ENCODE measurements around the gene OST4. TPM values are rescaled to one million over a fixed set of nuclear protein-coding genes. Genes with fewer than 3 reads are reported as not detected.

OST4 gene
- total RNA-seq, 1 experiment from 2014 or later: 166 TPM

DNA sequence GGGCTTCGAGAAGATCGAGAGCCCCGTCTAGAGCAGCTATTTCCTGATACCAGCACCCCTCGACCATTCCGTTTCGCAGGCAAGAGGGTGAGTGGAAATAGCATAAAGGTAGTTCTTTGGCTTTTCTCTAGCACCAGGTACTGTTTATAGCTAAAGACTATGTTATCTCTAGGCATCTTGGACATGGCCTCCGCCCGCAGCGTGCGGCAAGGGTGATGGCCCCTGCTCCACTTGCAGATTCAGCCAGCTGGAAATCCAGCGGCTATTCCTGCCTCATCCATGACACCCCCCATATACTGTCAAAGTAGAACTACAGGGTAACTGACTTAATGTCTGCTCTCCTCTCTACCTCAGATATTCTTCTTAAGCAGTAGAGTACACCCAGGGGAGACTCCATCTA lies 16.7 kb downstream of the OST4 start:
- H3K4me2 ChIP-seq: no peak overlapping the region
- POLR2A ChIA-PET (ENCODE audit: unreplicated experiment): interaction anchor here (0.6 kb wide), 1 partner anchor 726 kb away, joined by 18 read pairs; no protein-coding TSS in a partner anchor
- peaks cover 15% of the 10 kb centered on the region for H3F3A ChIP-seq (ENCODE audit: insufficient read depth, low read depth)
- no peaks in the 10 kb centered on the region for H3K27me3 ChIP-seq (ENCODE audit: insufficient read depth, low read depth)
- H2AFZ ChIP-seq: no peak overlapping the region
- TF ChIP-seq EZH2 (IDR thresholded peaks at IDR 0.05; ENCODE audit: low read depth) (no peak), CTCF (conservative IDR thresholded peaks at IDR 0.05) (no peak)
- intact Hi-C loops (cut with micrococcal nuclease; ENCODE audit: unreplicated experiment): no loop called here
- peaks cover 15% of the 10 kb centered on the region for H3K36me3 ChIP-seq (ENCODE audit: low read depth)
- CTCF ChIA-PET: interaction anchor here (0.6 to 0.7 kb wide), 2 partner anchors 36 to 95 kb away, joined by 3 read pairs; no protein-coding TSS in a partner anchor
- no peak overlapping the region for H3K4me3 ChIP-seq
- H4K20me1 ChIP-seq (ENCODE audit: insufficient read depth): no peaks in the 10 kb centered on the region
- no peaks in the 10 kb centered on the region for H3K79me2 ChIP-seq (ENCODE audit: low read depth)
- H3K27ac ChIP-seq: no peak overlapping the region
- no TSS peak for BruUV-seq (replicated peaks)
- no peaks in the 10 kb centered on the region for H3K9me3 ChIP-seq (ENCODE audit: insufficient read depth, low read depth)
- H3K4me1 ChIP-seq (replicated peaks; ENCODE audit: insufficient read depth): peaks cover 6% of the 10 kb centered on the region
- DNase-seq: no peak
- H3K9me2 ChIP-seq (ENCODE audit: insufficient read depth): no peaks in the 10 kb centered on the region

DNA sequence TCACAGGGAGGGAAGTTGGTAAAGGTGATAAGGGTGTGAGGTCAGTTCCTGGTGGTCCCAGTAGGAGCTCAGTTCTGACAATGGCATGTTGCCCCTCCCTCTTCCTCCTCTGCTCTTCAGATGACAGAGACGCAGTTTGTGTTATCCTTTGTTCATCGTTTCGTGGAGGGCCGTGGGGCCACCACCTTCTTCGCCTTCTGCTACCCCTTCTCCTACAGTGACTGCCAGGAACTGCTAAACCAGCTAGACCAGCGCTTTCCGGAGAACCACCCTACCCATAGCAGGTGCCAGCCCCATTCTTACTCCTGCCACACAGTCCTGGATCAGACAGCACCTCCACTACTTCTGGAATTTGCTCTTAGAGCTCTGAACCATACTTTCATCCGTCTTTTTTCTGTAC lies 17.7 kb downstream of the OST4 start:
- no peak overlapping the region for H2AFZ ChIP-seq
- TF ChIP-seq EZH2 (IDR thresholded peaks at IDR 0.05; ENCODE audit: low read depth) (no peak), CTCF (conservative IDR thresholded peaks at IDR 0.05) (no peak)
- ChIA-PET CTCF (no interaction called here), POLR2A (ENCODE audit: unreplicated experiment) (no interaction called here)
- intact Hi-C loops (cut with micrococcal nuclease; ENCODE audit: unreplicated experiment): no loop called here
- no TSS peak for BruUV-seq (replicated peaks)
- DNase-seq: no peak
- no peaks in the 10 kb centered on the region for H3K9me3 ChIP-seq (ENCODE audit: insufficient read depth, low read depth)
- no peaks in the 10 kb centered on the region for H3K79me2 ChIP-seq (ENCODE audit: low read depth)
- H3F3A ChIP-seq (ENCODE audit: insufficient read depth, low read depth): peaks cover 22% of the 10 kb centered on the region
- no peak overlapping the region for H3K4me3 ChIP-seq
- H3K4me1 ChIP-seq (replicated peaks; ENCODE audit: insufficient read depth): peaks cover 14% of the 10 kb centered on the region
- no peaks in the 10 kb centered on the region for H3K27me3 ChIP-seq (ENCODE audit: insufficient read depth, low read depth)
- peaks cover 15% of the 10 kb centered on the region for H3K36me3 ChIP-seq (ENCODE audit: low read depth)
- no peak overlapping the region for H3K27ac ChIP-seq
- no peak overlapping the region for H3K4me2 ChIP-seq
- H4K20me1 ChIP-seq (ENCODE audit: insufficient read depth): no peaks in the 10 kb centered on the region
- no peaks in the 10 kb centered on the region for H3K9me2 ChIP-seq (ENCODE audit: insufficient read depth)

DNA sequence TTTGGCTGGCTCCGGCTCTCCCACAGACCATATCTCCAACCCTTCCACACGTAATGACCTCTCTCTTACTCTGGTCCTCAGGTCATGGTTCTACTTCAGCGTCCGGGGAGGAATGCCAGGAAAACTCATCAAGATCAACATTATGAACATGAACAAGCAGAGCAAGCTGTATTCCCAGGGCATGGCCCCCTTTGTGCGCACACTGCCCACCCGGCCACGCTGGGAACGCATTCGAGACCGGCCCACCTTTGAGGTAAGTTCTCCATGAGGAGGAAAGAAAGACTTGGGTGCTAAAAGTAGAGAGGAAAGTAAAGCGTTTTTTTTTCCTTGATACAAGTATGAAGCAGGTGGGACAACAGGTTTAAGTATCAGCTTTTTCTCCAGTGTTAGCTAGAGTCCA lies 18.1 kb downstream of the OST4 start:
- POLR2A ChIA-PET (ENCODE audit: unreplicated experiment): no interaction called here
- H4K20me1 ChIP-seq (ENCODE audit: insufficient read depth): no peaks in the 10 kb centered on the region
- intact Hi-C loops (cut with micrococcal nuclease; ENCODE audit: unreplicated experiment): no loop called here
- H2AFZ ChIP-seq: no peak overlapping the region
- H3K9me2 ChIP-seq (ENCODE audit: insufficient read depth): no peaks in the 10 kb centered on the region
- H3K79me2 ChIP-seq (ENCODE audit: low read depth): no peaks in the 10 kb centered on the region
- H3K36me3 ChIP-seq (ENCODE audit: low read depth): peaks cover 15% of the 10 kb centered on the region
- CTCF ChIA-PET: no interaction called here
- H3F3A ChIP-seq (ENCODE audit: insufficient read depth, low read depth): peaks cover 22% of the 10 kb centered on the region
- BruUV-seq (replicated peaks): no TSS peak
- H3K4me2 ChIP-seq: no peak overlapping the region
- peaks cover 14% of the 10 kb centered on the region for H3K4me1 ChIP-seq (replicated peaks; ENCODE audit: insufficient read depth)
- no peak for TF ChIP-seq CTCF (conservative IDR thresholded peaks at IDR 0.05)
- no peak for TF ChIP-seq EZH2 (IDR thresholded peaks at IDR 0.05; ENCODE audit: low read depth)
- DNase-seq: no peak
- H3K27me3 ChIP-seq (ENCODE audit: insufficient read depth, low read depth): no peaks in the 10 kb centered on the region
- no peak overlapping the region for H3K27ac ChIP-seq
- no peak overlapping the region for H3K4me3 ChIP-seq
- H3K9me3 ChIP-seq (ENCODE audit: insufficient read depth, low read depth): no peaks in the 10 kb centered on the region

Measured in PC-9 (cell line).